HepG2 (cell line): Measurements from ENCODE around the gene RAD52. TPM values are rescaled to one million over a fixed set of nuclear protein-coding genes. Genes with fewer than 3 reads are reported as not detected.

ENCODE experiments used
- ATAC-seq: fragments of 200-7000 bp; cut with Tn5 transposase; 3 replicates; pipeline ENCODE4 v1.9.1; 2020; ENCODE audit warnings: mild to moderate bottlenecking, moderate library complexity
- BruUV-seq: library from RNA; stranded (reverse); fragments of 400-500 nt; replicated peaks from 2 replicates; lab custom pipeline; 2021; lab: Mats Ljungman, UMichigan
- CTCF ChIA-PET: fragments of 300-600 bp; formaldehyde crosslinking; extraction: SDS; loops from one replicate; lab custom pipeline; 2021; ENCODE audit warnings: low total read pairs, inconsistent platforms, low intra/inter-chr PET ratio; lab: Yijun Ruan, JAX
- POLR2A ChIA-PET: fragments of 350-600 bp; sonication (Branson Sonifier 250); formaldehyde crosslinking; loops from one replicate; lab custom pipeline; 2020; ENCODE audit warnings: antibody characterized with exemption, inconsistent platforms; lab: Yijun Ruan, JAX
- DNase-seq: peaks from one replicate; pipeline ENCODE4 v3.0.0-alpha.2; 2015; ENCODE audit warnings: low spot score
- FAIRE-seq: peaks from 3 replicates; lab custom pipeline; 2011; peaks lifted over from hg19 to GRCh38; lab: Jason Lieb, UNC
- H2AFZ ChIP-seq: one replicate; pipeline ENCODE4 v1.6.1; 2011; ENCODE audit warnings: low read length, inconsistent platforms
- H3K27ac ChIP-seq: fragments of 300-600 bp; 3 replicates; pipeline ENCODE4 v1.8.0; 2011; ENCODE audit warnings: mixed run types, mild to moderate bottlenecking, mixed read lengths, low read length, inconsistent platforms; ENCODE audit not compliant: insufficient read depth; ENCODE audit errors: extremely low read length
- H3K27me3 ChIP-seq, 2 experiments: fragments of 200-600 bp in 1 of 2; 2 replicates in 1 of 2; 3 replicates in 1 of 2; pipeline versions ENCODE4 v1.6.0 to v1.8.0; 2011; ENCODE audit warnings: low read length in 2 of 2, mild to moderate bottlenecking in 2 of 2, moderate library complexity in 2 of 2, inconsistent platforms in 1 of 2; ENCODE audit not compliant: insufficient read depth in 2 of 2, control insufficient read depth in 1 of 2
- H3K36me3 ChIP-seq, 2 experiments: fragments of 200-600 bp in 1 of 2; replicated peaks in 1 of 2; 2 replicates in 1 of 2; 3 replicates in 1 of 2; pipeline versions ENCODE4 v1.5.1 to v1.8.0; 2011; ENCODE audit warnings: low read length in 2 of 2, inconsistent platforms in 1 of 2; ENCODE audit not compliant: insufficient read depth in 2 of 2, control insufficient read depth in 1 of 2
- H3K4me1 ChIP-seq: 2 replicates; pipeline ENCODE4 v1.5.1; 2012; ENCODE audit warnings: low read length, inconsistent platforms; ENCODE audit not compliant: insufficient read depth
- H3K4me2 ChIP-seq: 2 replicates; pipeline ENCODE4 v1.6.0; 2011; ENCODE audit warnings: low read depth, low read length, inconsistent platforms
- H3K4me3 ChIP-seq, 3 experiments: fragments of 200-600 bp in 1 of 3; sonication (generic), shearing (Covaris generic) in 1 of 3; replicated peaks in 1 of 3; 2 replicates each; pipeline ENCODE4 v1.5.1; 2011 to 2016; ENCODE audit warnings: low read length in 3 of 3, inconsistent platforms in 2 of 3, low read depth in 2 of 3, mild to moderate bottlenecking in 2 of 3, control low read depth in 1 of 3, mixed read lengths in 1 of 3; ENCODE audit not compliant: insufficient read depth in 1 of 3
- H3K79me2 ChIP-seq: one replicate; pipeline ENCODE4 v1.6.1; 2011; ENCODE audit warnings: low read length, inconsistent platforms; ENCODE audit not compliant: insufficient read depth
- H3K9ac ChIP-seq: 2 replicates; pipeline ENCODE4 v1.6.0; 2011; ENCODE audit warnings: mild to moderate bottlenecking, low read depth, low read length, inconsistent platforms; ENCODE audit not compliant: insufficient read depth
- H3K9me3 ChIP-seq: 2 replicates; pipeline ENCODE4 v1.5.1; 2012; ENCODE audit warnings: mild to moderate bottlenecking, low read length
- H4K20me1 ChIP-seq: 2 replicates; pipeline ENCODE4 v1.6.0; 2011; ENCODE audit warnings: inconsistent platforms, mild to moderate bottlenecking, low read length, moderate library complexity; ENCODE audit not compliant: insufficient read depth
- CEBPB ChIP-seq: IDR thresholded peaks from 2 replicates; pipeline ENCODE4 v1.6.1; 2011; ENCODE audit warnings: low read depth, low read length, improper control_type of control experiment, borderline replicate concordance
- FLYWCH1 ChIP-seq: sonication (generic); formaldehyde crosslinking; IDR thresholded peaks from 2 replicates; pipeline ENCODE4 v1.8.1; 2023; ENCODE audit warnings: mild to moderate bottlenecking, missing genetic modification reagents
- FOSL1 ChIP-seq: sonication (generic); formaldehyde crosslinking; IDR thresholded peaks from 2 replicates; pipeline ENCODE4 v1.9.0; 2021; ENCODE audit warnings: missing genetic modification reagents, borderline replicate concordance
- GFI1 ChIP-seq: sonication (generic); formaldehyde crosslinking; IDR thresholded peaks from 2 replicates; pipeline ENCODE4 v1.5.0; 2020; ENCODE audit warnings: missing genetic modification reagents, mild to moderate bottlenecking, borderline replicate concordance
- JUND ChIP-seq: sonication (generic); formaldehyde crosslinking; IDR thresholded peaks from 2 replicates; pipeline ENCODE4 v1.8.0; 2022; ENCODE audit warnings: mild to moderate bottlenecking, missing genetic modification reagents
- PAF1 ChIP-seq: IDR thresholded peaks from 2 replicates; pipeline ENCODE4 v1.6.1; 2016; ENCODE audit warnings: missing genetic modification reagents, missing compliant biosample characterization
- RBFOX2 ChIP-seq: fragments of 200-400 bp; formaldehyde crosslinking; IDR thresholded peaks from 2 replicates; pipeline ENCODE4 v1.6.1; 2017; ENCODE audit warnings: low read depth, mild to moderate bottlenecking, low read length
- ZEB1 ChIP-seq: IDR thresholded peaks from 2 replicates; pipeline ENCODE4 v1.6.1; 2012; ENCODE audit warnings: mild to moderate bottlenecking, low read depth, inconsistent platforms; ENCODE audit not compliant: insufficient replicate concordance
- ZFP1 ChIP-seq: IDR thresholded peaks from 2 replicates; pipeline ENCODE4 v1.6.1; 2016
- ZNF10 ChIP-seq: sonication (generic); formaldehyde crosslinking; IDR thresholded peaks from 2 replicates; pipeline ENCODE4 v1.4.0; 2020; ENCODE audit warnings: mild to moderate bottlenecking, low read depth, missing genetic modification reagents, borderline replicate concordance
- ZNF121 ChIP-seq: sonication (generic); formaldehyde crosslinking; IDR thresholded peaks from 2 replicates; pipeline ENCODE4 v1.5.0; 2020; ENCODE audit warnings: mild to moderate bottlenecking, missing genetic modification reagents
- ZNF460 ChIP-seq: sonication (generic); formaldehyde crosslinking; IDR thresholded peaks from 2 replicates; pipeline ENCODE4 v1.5.1; 2020; ENCODE audit warnings: missing genetic modification reagents, mild to moderate bottlenecking, borderline replicate concordance
- ZNF510 ChIP-seq: sonication (generic); formaldehyde crosslinking; IDR thresholded peaks from 2 replicates; pipeline ENCODE4 v1.4.0; 2020; ENCODE audit warnings: low read depth, mild to moderate bottlenecking, missing genetic modification reagents
- ZNF576 ChIP-seq: sonication (generic); formaldehyde crosslinking; IDR thresholded peaks from 2 replicates; pipeline ENCODE4 v1.4.0; 2020; ENCODE audit warnings: mild to moderate bottlenecking, missing genetic modification reagents
- ZNF816 ChIP-seq: sonication (generic); formaldehyde crosslinking; IDR thresholded peaks from 2 replicates; pipeline ENCODE4 v1.8.0; 2022; ENCODE audit warnings: missing genetic modification reagents, mild to moderate bottlenecking, borderline replicate concordance
- ZSCAN30 ChIP-seq: sonication (generic); formaldehyde crosslinking; IDR thresholded peaks from 2 replicates; pipeline ENCODE4 v1.5.0; 2020; ENCODE audit warnings: mild to moderate bottlenecking, missing genetic modification reagents
- WGBS: methylation state at CpG from one replicate; pipeline ENCODE4 v1.1.6; 2017; ENCODE audit warnings: low lambda C conversion rate; 5-methylcytosine and 5-hydroxymethylcytosine counted together
- in situ Hi-C: cut with HindIII; loops from 2 replicates; pipeline ENCODE4 v1.10.0; 2017; ENCODE audit warnings: low pct_unique_long_range_greater_than_20kb; ENCODE audit not compliant: extremely low pct_ligation_motif_present
- intact Hi-C: fragments of 100-400 bp; cut with micrococcal nuclease; formaldehyde crosslinking; loops from one replicate; pipeline ENCODE4 v1.10.0; 2022; ENCODE audit not compliant: unreplicated experiment
- polyA plus RNA-seq, 8 experiments: library from polyadenylated mRNA; depleted of rRNA in 3 of 8; stranded (reverse) in 7 of 8; unstranded in 1 of 8; fragments of >200 nt; fragmentation: Illumina TruSeq in 4 of 8; extraction: Trizol in 4 of 8; gene quantifications; 2 replicates each; pipeline versions ENCODE4 v1.2.1 to v1.2.3, GENCODE V29; 2011 to 2016; ENCODE audit warnings: low read depth in 4 of 8, missing spikeins in 1 of 8, mixed read lengths in 1 of 8; ENCODE audit not compliant: insufficient read depth in 1 of 8
- total RNA-seq, 5 experiments: library from RNA; depleted of rRNA; stranded (reverse); fragments of >200 nt; fragmentation: Illumina TruSeq; extraction: Trizol; gene quantifications; 2 replicates each; pipeline ENCODE4 v1.2.3, GENCODE V29; 2016; ENCODE audit warnings: low read depth in 1 of 5

Gene RAD52
- total and polyA plus RNA-seq, 2 of the 13 experiments (the other 11 are each of a cell fraction or from before 2014, with no cell fraction given): 14.3 to 19.9 TPM

DNA sequence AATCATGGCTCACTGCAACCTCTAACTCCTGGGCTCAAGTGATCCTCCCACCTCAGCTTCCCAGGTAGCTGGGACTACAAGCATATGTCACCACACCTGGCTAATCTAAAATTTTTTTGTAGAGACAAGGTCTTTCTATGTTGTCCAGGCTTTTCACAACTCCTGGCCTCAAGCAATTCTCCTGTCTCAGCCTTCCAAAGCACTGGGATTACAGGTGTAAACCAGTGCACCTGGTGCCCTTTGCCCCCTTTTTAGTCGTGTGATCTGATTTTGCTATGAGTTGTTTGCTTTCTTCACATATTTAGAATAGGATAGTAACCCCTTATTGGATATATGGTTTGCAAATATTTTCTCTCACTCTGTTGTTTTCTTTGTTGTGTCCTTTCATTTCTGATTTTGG is 1.7 kb upstream of the RAD52 start:
- TF ChIP-seq FLYWCH1 (CRISPR knock-in tag) (no peak), GFI1 (CRISPR knock-in tag) (0 out of 2 replicates have a peak, but pooled peaks have one; percentile 49), ZEB1 (peak; percentile 40)
- TF ChIP-seq, all 625 proteins: peak for 2
- in situ Hi-C loops: no loop called here
- no peak overlapping the region for H3K4me2 ChIP-seq
- no peak overlapping the region for H2AFZ ChIP-seq
- no peak for ATAC-seq
- no peak for DNase-seq
- H3K4me1 ChIP-seq: peaks cover 42% of the 10 kb centered on the region
- CTCF ChIA-PET: no interaction called here
- H3K27me3 ChIP-seq: no peaks in the 10 kb centered on the region; a peak in 1 of 5 replicates
- H3K36me3 ChIP-seq: no peaks in the 10 kb centered on the region
- FAIRE-seq: no peak
- no peak overlapping the region for H3K4me3 ChIP-seq
- BruUV-seq: no TSS peak
- no peak overlapping the region for H3K9ac ChIP-seq
- H3K9me3 ChIP-seq: no peaks in the 10 kb centered on the region
- WGBS: 0% methylated on average over 1 of the region's 1 CpG
- intact Hi-C loops: no loop called here
- POLR2A ChIA-PET: no interaction called here
- no peaks in the 10 kb centered on the region for H4K20me1 ChIP-seq
- H3K27ac ChIP-seq: no peak overlapping the region
- peaks cover 27% of the 10 kb centered on the region for H3K79me2 ChIP-seq

GRCh38 chr12:948238-948637 is 1.3 kb downstream of the RAD52 start:
- no peak for ATAC-seq
- no peak overlapping the region for H2AFZ ChIP-seq
- TF ChIP-seq ZFP1 (no peak), RBFOX2 (0 out of 2 replicates have a peak, but pooled peaks have one; percentile 21), FOSL1 (CRISPR knock-in tag) (no peak), JUND (CRISPR knock-in tag) (no peak), ZNF510 (CRISPR knock-in tag) (no peak), ZNF10 (CRISPR knock-in tag) (no peak), ZNF576 (CRISPR knock-in tag) (no peak), CEBPB (peak; percentile 46), ZNF816 (CRISPR knock-in tag) (no peak), ZNF121 (CRISPR knock-in tag) (peak; percentile 45; the same call in 1 of the 2 replicates), ZNF460 (CRISPR knock-in tag) (peak; percentile 70; the same call in 1 of the 2 replicates), ZSCAN30 (CRISPR knock-in tag) (no peak), PAF1 (no peak)

More at GRCh38 chr12:948238-948637, 1.3 kb downstream of the RAD52 start:
- ChIA-PET POLR2A (interaction anchor here (1.6 to 2.7 kb wide), 3 partner anchors 40 to 144 kb away, joined by 3 to 20 read pairs (median 8); partner anchors contain the start of gene ERC1), CTCF (interaction anchor here (1.2 kb wide), 1 partner anchor 494 kb away, joined by 3 read pairs; no protein-coding TSS in a partner anchor)
- DNase-seq (no peak), FAIRE-seq (no peak)
- intact Hi-C loops: loop anchor here (2.0 to 5.0 kb wide), 3 partner anchors 126 to 377 kb away; no protein-coding TSS in a partner anchor
- H4K20me1 ChIP-seq: no peaks in the 10 kb centered on the region
- H3K4me1 ChIP-seq: peaks cover 52% of the 10 kb centered on the region
- peak overlapping the region; percentile 66 for H3K4me2 ChIP-seq
- H3K9me3 ChIP-seq: no peaks in the 10 kb centered on the region
- peak overlapping the region; percentile 82 for H3K27ac ChIP-seq
- H3K79me2 ChIP-seq: peaks cover 38% of the 10 kb centered on the region
- peak overlapping the region; percentile 78 to 85 (median 78); a peak in 5 of 6 replicates for H3K4me3 ChIP-seq
- BruUV-seq: no TSS peak
- WGBS: 25% methylated on average over 9 of the region's 9 CpGs
- no peaks in the 10 kb centered on the region; a peak in 1 of 5 replicates for H3K27me3 ChIP-seq
- H3K36me3 ChIP-seq: peaks cover 0 to 4% of the 10 kb centered on the region in 2 experiments; a peak in 2 of 5 replicates
- H3K9ac ChIP-seq: peak overlapping the region; percentile 77
- in situ Hi-C loops: loop anchor here (5.0 kb wide), 1 partner anchor 381 kb away; no protein-coding TSS in a partner anchor
